Stimulated activated CD4-positive, alpha-beta T cell treated with anti-CD3 and anti-CD28 coated beads, Interleukin-1b, Interleukin-23, amount 100 ng/mL, for 4 hours (primary cell): ENCODE results near the gene POLN.

ENCODE experiments used
- DNase-seq, 2 donors: peaks; one replicate each; pipeline ENCODE4 v3.0.0-alpha.2; 2020; ENCODE audit warnings: low read depth in 2 of 2

Gene POLN

DNA sequence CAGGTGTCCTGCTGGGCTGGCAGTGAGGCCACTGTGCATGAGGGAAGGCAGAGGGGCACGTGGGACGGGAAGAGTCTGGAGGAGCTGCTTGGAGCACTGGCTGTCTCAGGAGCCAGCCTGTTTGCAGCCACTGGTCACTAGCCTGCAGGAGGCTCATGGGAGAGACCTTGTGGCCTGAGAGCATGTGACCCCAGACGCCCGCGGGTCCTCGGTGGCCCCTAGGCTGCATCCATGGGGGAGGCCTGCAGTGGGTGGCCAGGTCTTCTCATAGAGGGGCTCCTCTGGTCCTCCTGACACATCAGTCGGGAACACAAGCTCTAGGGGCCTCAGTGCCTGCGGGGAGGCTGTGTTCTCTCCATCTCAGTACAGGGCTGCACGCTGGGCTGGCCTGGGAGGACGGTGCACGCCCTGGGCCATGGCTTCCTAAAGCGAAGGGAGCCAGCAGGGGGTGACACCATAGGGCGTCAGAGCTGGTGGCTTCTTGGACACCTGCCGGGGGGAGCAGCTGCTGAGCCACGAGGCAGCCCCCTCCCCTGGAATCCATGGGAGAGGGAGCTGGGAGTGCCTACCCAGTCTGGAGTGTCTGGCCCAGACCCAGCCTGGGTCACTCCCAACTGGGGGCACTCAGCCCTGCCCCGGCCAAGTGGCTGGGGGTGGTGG lies 170.5 kb downstream of the POLN start:
- no peak for DNase-seq

DNA sequence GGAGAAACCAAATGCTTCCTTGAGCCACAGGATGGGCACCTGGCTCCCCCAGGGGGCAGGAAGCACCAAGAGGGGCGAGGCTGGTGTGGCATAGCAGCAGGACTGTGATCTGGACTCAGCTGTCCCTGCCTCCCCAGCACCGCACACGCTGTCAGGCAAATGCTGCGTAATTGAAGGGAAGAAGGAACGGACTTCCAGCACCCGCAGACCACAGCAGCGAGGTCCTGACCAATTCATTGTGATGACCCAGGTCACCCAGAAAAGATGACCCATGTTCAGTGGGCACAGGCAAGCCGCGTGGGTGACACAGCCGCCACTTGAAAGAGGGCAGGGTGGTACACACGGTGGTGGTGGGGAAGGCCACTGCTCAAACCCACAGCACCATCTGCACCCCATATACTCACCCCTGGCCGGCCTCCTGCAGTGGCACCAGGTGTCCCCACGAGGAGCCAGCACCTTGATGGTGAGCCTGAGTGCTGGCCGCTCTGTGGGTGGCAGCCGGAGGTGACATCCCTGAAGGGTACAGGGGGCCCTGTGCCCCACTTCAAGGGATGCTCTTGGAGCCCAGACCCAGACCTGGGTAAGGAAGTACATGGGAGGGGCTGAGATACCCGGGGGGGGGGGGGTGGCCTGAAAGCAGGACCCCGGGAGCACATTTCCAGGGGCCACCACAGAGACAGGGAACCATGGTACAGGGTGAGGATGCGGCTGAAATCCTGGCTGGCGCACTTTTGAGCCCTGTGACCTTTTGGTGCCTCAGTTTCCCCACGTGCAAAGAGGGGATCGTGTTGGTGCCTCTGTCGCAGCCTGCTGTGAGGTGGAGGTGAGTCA lies 171.3 kb downstream of the POLN start:
- no peak for DNase-seq

DNA sequence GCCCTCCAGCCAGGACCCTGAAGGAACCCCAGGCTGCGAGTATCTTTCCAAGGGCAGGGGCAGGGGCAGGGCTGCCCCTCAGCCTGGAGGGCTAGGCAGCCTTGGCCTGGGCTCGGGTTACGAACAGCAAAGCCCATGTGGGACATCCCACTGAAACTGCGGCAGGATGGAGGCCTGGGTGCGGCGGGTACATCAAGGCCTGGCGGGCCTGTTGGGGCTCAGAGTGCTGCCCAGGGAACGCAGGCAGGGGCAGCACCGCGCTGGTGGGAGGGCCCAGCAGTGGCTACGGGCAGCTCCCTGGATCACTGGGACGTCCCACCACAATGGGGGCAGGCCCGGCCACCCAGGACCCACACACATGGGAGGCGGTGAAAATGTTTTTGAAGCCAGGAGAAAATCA lies 171.9 kb downstream of the POLN start:
- DNase-seq, result no peak

DNA sequence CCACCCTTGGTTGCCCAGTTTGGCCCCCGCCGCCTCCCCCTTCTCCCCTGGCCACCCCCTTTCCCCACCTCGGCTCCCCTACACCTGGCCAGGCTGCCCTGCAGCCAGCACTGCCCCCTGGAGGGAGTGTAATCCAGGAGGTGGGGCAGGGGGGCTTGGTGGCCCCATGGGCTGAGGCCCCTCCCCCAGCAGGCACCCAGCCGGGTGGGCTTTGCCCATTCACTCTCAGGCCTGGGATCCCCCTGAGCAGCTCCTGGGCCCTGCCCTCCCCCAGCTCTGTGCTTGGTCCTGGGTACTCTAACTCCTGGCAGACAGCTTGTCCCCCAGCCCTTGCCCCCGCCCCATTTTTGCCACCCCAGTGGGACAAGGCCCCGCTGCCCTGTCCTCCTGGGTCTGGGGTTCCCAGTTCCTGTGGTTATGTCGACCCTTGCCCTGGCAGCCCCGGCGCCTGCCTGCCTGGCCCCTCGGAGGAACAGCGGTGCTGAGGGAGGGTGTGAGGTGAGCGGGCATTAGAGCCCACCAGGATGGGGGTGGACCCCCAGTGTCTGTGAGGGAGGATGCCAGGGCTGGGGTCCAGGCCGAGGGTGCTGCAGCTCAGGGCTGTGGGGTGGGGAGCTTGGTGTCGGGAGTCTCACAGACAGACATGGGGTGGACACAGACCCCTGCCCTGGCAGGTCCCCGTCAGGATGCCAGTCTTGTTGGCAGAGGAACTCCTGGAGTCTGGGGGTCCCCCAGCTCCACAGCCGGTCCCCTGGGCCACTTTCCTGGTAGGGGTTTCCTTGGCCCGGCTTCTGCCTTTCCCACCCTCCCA lies 172.6 kb downstream of the POLN start:
- no peak for DNase-seq

DNA sequence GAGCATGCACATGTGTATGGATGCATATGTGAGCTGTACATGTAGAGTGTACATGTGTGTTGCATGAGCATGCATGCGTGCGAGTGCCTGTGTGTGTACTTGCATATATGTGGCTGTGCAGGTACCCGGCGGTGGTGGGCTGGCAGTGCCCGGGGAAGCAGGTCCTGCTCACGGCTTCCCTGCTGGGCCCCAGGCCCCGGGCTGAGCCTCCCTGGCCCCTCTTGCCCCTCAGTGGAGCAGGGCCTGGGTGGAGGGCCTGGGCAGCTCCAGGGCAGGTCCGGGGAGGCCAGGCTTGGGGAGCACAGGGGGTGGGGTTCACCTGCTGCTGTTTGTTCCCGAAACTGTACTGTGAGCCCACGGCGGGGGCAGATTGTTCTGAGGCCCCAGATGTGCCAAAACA lies 173.4 kb downstream of the POLN start:
- DNase-seq, result no peak

DNA sequence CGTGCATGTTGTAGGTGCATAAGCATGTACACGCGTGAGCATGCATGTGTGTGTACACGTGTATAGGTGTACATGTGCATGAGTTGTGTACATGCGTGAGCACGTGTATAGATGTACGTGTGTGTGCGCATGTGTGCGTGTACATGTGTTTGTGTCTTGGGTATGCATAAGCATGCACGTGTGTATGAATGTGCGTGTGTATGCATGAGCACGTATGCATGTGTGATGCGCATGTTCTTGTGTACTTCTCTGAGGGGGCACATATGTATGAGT lies 173.8 kb downstream of the POLN start:
- no peak for DNase-seq

DNA sequence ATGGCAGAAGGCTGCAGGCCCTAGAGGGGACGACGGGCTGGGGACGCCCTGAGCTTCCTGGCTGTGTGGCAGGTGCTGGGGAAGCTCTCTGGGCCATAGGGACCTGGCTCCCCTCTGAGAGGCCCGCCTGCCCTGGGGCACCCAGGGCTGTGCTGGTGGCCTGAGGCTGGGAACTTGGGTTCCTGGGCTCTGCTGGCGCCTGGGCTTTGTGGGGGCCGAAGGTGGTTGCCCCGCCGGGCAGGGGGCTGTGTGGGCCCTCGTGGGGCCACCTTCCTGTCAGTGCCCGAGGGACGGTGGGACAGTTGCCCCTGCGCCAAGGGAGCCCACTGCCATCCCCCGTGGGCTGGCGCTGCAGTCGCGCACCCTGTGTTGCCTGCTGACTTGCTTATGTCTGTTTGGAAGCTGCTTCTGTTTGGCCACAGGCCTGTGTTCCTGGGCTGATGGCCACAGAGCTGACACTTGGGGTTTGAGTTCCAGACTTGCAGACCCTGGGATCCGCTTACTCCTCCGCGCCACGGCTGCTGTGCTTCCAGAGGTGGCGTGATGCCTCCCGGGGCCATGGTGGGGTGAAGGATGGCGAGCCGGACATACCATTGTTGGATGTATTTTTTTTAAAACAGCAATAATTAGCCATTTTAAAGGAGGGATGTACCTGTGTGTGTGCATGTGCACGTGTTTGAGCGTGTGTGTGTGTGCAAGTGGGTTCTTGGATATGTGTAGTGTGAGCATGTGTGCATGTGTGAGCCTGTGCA lies 174.3 kb downstream of the POLN start:
- DNase-seq, result no peak

DNA sequence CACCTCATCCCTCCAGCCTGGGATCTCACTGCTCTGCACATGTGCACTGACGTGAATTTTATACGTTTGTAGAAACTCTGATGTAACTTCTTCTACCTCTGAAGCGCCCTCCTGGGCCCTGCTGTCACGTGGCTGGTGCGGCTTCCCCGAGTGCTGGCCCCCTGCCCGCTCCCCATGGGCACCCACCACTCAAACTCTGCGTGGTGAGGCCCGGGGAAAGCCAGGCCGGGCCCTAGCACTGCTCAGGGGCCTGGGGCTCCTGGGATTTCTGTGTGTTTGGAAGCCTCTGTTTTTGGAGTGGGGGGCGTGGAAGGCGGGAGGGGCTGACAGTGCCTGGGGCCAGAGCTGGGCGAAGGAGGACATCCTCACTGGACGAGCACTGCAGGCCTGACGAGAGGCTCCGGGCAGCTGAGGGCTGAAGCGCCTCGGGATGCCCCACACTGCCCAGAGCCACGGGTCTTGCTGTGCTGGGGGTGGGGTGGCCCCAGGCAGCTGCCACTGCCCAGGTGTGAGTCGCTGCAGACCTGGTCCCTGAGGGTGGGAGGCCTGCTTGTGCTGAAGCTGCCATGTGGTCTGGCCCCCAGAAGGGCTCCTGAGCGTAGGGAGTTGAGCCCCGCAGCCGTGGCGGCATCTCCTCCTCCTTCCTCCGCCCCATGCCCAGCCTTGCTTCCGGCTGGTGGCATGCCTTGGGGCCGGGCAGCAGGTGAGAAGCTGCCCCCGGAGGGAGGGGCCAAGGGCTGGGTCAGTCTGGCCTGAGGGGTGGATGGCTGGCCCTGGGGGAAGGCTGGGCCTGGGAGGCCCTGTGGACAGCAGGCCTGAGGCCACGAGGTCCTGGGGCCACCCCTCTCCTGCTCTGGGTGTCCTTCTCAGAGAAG lies 175.1 kb downstream of the POLN start:
- DNase-seq, result no peak

DNA sequence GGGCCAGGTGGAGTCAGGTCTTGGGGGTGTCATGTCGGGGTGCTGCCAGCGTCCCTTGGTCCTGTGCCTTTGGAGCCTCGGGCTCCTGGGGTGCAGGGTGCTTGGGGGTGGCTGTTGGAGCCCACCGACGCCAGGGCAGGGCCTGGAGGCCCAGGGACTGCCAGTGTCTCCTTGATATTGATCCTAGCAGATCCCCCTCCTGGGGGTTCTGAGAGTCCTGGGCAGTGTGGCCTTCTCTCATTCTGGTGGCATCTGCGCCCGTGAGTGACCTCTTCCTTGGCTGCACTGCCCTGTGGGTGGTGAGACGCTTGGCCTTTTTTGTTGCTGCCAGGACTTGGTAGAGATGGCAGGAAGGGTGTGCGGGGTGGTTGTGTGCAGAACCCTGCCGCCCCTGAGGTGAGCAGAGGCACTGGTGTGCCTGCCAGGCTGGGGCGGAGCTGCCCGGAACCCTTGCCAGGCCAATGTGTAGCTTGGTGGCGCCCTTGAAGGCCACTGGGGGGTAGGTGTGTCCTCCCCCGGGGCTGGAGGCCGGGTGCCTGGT lies 175.8 kb downstream of the POLN start:
- DNase-seq, result no peak

DNA sequence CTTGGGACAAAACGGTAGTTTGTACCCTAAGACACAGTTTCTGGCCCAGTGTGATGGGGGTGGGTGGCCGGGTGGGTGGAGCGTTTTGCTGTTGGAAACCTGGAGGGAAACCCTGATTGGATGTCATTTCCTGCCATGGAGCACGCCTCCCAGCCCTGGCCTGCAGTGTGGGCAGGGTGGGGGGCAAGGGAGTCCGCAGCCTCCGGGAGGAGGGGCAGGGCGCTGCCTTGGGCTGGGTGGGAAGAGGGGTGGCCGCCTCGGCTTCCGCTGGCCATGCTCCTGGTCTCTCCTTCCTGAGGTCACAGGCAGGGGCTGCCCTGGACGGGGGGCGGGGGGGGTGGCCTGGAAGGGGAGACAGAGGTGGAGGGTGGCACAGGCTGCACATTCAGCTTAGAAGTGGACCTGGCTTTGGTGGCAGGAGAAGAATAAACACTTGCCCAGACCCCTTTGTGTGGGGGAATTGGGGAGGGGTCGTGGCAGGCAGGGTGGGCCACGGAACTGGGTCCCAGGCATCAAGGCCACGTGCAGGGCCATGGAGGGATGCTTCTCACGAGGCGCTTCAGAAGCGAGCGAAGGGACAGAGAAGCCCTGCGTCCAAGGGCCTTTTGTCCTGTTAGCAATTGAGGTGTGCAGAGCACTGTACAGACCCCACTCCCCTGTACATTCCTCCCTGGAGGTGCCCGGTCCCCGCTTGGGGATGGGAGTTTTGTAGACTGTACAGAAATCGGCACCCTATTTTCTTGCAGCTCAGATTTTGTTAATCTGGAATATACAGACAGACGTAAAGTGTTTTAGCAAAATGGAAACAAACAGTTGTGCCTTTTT lies 176.6 kb downstream of the POLN start:
- DNase-seq, result no peak

DNA sequence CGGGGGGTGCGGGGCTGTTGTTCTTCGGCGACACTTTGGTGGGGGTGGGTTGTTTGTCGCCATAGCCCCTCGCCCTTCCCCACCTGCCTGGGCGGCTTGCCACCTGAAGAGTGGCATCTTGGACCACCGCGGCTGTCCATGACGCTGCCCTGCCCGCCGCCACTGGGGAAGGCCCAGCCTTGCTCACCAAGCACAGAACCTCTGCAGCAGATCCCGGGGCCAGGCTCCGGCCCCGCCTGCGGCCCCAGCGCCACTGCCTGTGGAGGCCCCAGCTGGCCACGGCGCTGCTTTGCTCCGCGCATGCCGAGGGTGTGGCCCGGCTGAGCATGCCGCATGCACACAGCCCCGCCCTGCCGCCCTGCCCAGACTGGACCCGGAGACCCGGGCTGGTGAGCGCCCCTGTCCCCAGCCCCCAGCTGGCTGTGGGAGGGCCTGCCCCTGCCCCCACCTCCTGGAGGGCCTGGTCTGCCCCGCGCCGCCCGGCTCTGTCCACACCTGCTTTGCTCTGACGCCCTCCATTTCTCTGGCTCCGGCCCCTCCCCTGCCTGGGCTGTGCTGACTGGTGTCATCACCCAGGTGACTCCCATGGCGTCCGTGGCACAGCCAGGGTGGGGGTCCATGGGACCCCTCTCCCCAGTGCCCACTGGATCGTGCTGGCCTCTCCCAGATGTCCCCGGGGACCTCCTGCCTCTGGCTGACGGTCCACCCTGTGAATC lies 177.5 kb downstream of the POLN start:
- DNase-seq, result no peak

DNA sequence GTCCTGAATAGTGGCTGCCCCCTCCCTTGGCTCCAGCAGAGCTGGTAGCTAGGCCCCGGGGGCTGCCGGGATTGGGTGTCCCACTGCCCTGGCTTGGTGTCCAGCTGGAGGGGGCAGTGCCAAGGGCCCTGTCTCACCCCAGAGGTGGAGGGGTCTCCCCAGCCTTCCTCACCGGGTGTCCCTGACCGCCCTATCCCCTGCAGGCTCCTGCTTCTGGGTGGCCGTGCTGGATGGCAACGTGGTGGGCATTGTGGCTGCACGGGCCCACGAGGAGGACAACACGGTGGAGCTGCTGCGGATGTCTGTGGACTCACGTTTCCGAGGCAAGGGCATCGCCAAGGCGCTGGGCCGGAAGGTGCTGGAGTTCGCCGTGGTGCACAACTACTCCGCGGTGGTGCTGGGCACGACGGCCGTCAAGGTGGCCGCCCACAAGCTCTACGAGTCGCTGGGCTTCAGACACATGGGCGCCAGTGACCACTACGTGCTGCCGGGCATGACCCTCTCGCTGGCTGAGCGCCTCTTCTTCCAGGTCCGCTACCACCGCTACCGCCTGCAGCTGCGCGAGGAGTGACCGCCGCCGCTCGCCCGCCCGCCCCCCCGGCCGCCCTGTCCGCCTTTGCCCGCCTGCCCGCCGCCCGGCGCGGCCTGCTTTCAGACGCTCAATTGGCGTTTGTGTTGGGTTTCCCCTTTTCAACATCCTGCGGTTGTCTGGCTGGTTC lies 178.2 kb downstream of the POLN start:
- no peak for DNase-seq

DNA sequence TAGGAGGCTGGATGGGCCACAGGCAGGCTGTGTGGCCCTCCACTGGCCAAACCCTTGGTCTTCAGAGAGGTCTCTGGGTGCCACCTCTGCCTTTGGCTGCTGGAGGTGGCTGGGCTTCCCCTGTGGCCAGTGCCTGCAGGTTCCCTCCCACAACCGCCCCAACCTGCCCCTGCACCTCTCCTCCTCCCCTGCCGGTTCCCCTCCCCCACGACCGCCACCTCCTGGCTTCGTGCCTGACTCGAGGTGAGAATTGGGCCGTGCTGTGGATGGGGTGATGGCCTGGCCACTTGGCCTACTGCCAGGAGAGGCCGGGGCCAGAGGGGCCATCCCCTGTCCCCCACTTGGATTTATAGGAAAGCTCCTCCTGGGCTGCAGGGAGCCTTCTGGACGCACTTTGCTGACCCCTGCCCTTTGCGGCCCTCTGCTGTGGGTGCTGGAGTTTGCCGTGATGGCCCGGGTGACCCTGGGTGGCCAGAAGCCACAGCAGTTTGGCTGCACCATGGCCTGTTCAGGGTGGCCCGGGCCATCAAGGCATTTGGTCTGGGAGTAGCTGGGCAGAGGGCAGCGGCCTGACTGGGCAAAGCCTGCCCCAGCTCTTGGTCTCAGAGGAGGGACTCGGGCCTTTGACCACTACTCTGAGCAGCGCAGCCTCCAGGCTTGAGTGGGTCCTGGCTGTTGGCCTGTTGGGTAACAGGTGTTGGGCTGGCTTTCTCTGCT lies 179.0 kb downstream of the POLN start:
- DNase-seq, result no peak

DNA sequence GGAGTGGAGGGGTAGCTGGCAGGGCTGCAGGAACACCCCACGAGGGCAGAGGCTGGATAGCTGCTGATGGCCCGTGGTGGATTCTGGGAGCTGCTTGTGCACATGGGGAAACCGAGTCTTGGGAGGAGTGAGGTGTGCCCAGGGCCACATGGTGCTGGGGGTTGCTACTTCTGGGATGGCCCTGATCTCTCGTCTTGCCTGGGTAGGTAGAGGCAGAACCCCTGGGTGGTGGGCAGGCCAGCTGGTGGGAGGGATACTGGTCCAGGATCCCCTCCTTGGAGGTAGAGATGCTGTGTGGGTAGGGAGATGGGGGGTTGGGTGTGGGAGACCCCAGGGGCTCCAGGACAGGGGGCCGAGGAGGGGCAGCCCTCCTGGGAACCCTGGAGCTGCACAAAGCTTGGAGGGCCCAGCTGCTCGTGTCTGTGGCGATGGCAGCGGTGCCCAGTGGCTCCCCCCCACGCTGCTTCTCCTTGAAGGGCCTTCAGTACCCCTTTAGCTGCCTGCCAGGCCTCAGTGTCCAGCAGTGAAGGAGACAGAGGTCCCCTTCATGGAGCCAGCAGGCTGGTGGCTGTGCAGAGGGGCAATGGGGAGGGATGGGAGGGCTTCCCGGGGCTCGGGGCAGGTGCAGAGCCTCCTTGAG lies 179.6 kb downstream of the POLN start:
- no peak for DNase-seq

DNA sequence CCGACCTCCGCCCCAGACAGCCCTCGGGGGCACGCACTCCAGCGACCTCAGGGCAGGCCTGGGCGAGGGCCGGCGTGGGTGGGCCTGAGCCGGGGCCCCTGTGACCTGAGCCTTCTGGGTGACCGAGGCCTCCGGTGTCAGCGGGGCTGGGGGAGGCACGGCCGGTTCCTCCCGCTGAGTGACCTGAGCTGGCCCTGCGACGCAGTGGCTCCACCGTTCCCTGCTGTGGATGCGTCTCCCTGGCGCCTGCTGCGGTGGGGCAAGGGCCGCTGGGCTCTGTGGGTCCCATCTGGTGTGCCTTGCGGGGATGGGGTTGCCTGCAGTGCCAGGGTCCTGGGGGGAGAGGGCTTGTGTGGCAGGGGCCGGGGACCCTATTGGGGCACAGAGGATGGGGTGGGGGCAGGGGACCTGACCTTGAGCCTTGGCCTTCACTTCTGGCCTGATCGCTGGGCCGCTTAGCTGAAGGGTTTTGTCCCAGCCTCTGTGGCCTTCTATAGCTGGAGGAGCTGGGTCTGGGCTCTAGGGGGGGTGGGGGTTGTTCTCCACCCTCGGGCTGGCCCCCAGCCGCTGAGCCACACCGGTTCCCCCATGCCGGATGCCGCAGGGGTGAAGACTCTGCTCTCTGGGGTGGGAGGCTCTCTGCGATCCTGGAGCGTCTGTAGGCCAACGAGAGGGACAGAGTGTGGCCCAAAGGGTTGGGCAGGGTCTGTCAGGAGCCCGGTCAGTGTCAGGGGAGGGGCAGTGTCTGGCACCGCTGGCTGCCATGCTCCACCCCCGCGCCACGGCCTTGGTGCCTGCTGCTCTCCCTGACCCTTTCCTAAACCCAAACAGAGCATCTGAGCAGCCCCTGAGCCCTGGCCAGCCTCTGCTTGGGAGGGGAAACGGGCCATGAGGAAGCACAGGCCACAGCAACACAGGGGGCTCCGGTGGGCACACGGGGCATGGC lies 180.5 kb downstream of the POLN start:
- no peak for DNase-seq

DNA sequence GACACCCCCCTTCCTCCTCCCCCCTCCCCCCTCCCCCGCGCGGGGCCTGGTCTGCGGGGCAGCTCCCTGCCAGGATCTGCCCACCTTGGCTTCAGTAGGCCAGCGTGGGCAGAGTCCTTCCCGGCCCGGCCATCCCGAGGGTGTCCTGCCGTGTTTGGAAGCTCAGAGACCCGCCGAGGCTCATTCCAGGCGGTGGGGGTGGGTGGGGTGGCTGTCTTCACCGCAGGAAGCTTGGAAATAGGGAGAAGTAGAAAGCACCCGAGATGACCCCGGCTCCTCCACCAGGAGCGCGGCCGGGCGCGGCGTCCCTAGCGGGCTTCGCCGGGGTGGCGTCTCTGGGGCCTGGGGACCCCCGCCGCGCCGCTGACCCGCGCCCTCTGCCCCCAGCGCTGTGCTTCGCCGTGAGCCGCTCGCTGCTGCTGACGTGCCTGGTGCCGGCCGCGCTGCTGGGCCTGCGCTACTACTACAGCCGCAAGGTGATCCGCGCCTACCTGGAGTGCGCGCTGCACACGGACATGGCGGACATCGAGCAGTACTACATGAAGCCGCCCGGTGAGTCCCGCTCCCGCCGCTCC lies 181.2 kb downstream of the POLN start:
- no peak for DNase-seq
